HFF-Myc (cell line): ENCODE results near the gene DLGAP1.

Experiments
- DNase-seq: peaks from one replicate; pipeline ENCODE4 v3.0.0-alpha.2; 2011; ENCODE audit warnings: low read depth; ENCODE audit errors: extremely low read depth
- H3K4me3 ChIP-seq: replicated peaks from 2 replicates; pipeline ENCODE4 v1.5.1; 2011; ENCODE audit warnings: low read depth, mild to moderate bottlenecking, control low read depth, low read length
- TF ChIP-seq, protein P1 (sequence below): IDR thresholded peaks from 2 replicates; pipeline ENCODE4 v1.5.1; 2012; ENCODE audit warnings: mild to moderate bottlenecking, low read depth, low read length, control low read depth; ENCODE audit errors: missing control alignments

Gene DLGAP1

DNA sequence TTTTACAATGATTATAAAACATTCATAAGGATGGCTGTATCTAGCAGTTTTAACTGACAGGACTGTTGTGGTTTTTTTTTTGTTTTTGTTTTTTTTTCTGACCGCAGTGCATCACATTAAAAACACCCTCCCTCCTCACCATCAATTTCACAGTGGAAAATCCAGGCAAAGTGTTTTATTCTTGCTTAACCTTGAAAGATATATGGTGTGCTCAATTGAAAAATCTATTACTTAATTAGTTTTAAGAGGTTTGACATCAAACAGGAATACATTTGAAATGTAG, 250.7 kb downstream of the DLGAP1 start:
- DNase-seq, result no peak
- H3K4me3 ChIP-seq, result no peak overlapping the region
- TF ChIP-seq, protein P1, sequence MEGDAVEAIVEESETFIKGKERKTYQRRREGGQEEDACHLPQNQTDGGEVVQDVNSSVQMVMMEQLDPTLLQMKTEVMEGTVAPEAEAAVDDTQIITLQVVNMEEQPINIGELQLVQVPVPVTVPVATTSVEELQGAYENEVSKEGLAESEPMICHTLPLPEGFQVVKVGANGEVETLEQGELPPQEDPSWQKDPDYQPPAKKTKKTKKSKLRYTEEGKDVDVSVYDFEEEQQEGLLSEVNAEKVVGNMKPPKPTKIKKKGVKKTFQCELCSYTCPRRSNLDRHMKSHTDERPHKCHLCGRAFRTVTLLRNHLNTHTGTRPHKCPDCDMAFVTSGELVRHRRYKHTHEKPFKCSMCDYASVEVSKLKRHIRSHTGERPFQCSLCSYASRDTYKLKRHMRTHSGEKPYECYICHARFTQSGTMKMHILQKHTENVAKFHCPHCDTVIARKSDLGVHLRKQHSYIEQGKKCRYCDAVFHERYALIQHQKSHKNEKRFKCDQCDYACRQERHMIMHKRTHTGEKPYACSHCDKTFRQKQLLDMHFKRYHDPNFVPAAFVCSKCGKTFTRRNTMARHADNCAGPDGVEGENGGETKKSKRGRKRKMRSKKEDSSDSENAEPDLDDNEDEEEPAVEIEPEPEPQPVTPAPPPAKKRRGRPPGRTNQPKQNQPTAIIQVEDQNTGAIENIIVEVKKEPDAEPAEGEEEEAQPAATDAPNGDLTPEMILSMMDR, result no peak

DNA sequence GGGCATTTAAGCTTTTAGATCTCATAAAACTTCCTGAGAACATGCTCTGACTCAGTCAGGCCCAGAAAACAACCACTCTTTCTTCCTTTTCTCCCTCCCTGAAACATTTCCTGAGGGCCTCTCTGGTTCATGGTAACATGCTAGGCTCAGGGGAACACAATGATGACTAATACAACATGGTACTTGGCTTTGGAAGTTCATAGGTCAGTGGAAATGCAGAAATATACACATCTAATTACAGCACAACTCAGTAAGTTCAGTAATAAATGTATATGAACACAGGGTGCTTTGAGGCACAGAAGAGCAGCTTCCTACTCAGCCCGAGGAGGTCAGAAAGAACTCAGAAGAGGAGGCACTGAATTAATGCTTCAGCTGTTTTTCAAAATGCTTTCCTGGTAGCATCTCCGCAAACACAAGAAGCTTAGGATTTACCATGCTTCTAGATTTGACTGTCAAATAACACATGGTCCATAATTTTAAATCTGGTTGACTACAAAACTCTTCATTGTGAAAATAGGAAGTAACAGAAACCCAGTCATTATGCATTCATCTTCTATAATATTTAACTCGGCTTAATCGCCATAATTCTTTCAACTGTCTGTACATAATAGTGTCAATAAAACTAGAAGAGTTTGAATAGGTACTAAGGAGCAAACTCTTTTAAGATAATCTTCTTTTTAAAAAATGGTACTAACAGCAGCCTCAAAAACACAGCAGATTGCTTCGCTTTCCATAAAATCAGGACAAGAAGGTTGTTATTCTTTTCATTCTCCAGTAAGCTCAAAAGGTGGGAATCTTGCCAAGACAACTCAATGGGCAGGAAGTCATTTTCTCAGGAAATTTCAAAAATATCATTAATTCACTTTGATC, 251.3 kb downstream of the DLGAP1 start:
- TF ChIP-seq, protein P1, result no peak
- DNase-seq, result no peak
- no peak overlapping the region for H3K4me3 ChIP-seq

DNA sequence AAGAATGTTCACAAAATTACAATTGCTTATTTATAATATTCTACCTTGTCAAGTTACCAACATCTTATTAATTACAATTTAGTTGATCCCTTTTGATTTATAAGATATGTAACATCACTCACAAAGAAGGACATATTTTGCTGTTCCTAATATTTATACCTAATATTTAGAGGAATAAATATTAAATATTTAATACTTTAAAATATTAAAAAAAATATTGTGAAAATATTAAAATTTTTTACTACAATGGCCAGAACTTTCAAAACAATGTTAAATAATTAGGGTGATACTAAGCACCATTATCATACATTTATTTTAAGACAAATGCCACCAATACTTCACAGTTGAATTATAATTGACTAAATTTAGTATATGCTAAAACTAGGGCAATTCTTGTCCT, 254.7 kb downstream of the DLGAP1 start:
- no peak overlapping the region for H3K4me3 ChIP-seq
- TF ChIP-seq, protein P1, result no peak
- DNase-seq, result no peak

DNA sequence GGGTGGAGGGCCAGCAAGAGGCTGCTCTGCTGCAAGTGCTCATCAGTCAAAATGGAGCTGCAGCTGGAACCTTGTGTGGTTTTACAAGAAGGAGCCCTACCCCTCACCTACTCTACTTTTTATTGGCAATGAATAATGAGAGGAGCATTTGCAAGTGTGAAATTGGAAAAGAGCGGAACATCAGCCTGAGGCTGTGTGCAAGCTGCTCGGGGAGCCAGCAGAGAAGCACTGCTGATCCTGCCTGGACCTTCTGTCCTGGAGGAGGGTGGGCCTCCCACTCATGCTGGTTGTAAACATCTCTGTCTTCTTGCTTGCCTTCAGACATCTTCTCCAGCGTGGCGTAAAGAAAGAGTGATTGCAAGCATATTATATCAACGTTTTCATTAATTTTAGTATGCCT, 256.2 kb downstream of the DLGAP1 start:
- no peak for DNase-seq
- TF ChIP-seq, protein P1, result no peak
- no peak overlapping the region for H3K4me3 ChIP-seq

DNA sequence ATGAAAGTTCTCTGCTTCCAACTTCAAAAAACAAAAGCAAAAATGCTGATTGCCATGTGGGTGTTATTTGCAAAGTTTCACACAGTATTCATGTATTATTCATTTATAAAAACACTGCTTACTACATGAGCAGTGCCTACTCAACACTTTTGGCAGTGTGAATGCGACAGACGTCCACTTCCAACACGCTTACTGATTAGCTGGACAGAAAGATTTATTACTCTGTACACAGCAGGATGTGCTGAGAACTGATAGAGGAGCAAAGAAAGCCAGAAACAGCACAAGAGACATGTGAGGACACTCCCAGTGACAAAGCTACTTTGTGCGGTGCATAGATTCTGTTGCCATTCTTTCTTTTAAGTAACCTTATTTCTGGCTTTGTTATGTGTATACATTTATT, 258.8 kb downstream of the DLGAP1 start:
- no peak overlapping the region for H3K4me3 ChIP-seq
- TF ChIP-seq, protein P1, result no peak

DNA sequence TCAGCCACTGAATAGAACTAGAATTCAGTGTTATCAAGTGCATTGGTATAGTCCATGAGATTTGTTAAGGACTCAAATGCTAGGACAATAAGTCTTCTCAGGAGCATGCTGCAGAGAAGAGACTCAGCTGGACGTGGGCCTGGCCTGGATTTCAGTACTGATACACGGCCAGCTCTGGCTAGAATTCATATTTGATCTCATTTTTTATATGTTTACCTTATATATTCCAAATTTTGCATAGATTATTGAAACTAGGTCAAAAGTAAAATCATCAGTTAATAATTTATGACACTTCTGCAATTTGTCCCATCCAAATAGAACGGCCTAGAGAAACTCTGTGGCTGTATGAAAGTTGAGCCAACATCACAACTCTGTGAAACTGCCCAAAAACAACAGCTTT, 262.0 kb downstream of the DLGAP1 start:
- DNase-seq, result no peak
- no peak overlapping the region for H3K4me3 ChIP-seq
- TF ChIP-seq, protein P1, result no peak

More for the DNA sequence above, 258.8 kb downstream of the DLGAP1 start:
- no peak for DNase-seq

DNA sequence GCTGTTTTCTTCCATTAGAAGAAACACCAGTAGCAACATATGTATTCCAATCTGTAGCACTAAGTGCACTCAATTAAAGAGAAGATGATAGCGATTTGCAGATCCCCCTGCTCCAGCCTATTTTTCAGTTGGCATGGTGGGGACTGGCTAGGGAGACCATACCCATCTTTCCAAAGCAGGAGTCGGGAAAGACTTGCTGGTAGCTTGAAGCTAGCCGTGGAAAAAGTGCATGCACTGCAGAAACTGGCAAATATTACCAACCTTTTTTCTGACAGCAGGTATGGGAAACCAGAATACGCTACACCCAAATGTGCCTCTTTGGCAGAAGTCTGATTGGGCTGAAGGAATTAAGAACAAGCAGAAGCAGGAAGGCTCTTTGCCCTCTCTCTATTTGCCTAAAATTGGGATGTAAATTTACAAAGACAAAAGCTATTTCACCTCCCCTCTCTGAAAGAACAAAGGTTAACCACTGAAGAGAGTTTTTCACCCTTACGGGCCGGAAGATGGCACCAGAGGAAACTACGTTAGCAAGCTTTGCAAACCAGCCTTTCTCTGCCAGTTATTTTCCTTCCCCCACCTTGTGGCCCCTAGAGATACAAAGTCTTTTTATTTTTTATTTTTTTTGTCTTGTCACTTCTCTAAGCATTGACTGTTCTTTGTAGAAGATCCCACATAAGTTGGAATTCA, 273.1 kb downstream of the DLGAP1 start:
- no peak for DNase-seq
- TF ChIP-seq, protein P1, result no peak
- no peak overlapping the region for H3K4me3 ChIP-seq
